ENCODE data around the gene AFDN.

Gene AFDN

DNA sequence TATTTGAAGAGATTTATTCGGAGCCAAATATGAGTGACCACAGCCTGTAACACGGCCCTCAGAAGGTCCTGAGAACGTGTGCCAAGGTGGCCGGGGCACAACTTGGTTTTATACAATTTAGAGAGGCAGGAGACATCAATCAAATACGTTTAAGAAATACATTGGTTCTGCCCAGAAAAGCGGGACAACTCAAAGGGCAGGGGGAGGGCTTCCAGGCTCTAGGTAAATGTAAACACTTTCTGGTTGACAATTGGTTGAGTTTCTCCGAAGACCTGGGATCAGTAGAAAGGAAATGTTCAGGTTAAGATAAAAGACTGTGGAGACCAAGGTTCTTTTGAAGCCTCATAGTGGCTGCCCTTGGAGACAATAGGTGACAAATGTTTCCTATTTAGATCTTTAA, 151.9 kb downstream of the AFDN start:
- no peak for DNase-seq (ENCODE audit: low read depth)

DNA sequence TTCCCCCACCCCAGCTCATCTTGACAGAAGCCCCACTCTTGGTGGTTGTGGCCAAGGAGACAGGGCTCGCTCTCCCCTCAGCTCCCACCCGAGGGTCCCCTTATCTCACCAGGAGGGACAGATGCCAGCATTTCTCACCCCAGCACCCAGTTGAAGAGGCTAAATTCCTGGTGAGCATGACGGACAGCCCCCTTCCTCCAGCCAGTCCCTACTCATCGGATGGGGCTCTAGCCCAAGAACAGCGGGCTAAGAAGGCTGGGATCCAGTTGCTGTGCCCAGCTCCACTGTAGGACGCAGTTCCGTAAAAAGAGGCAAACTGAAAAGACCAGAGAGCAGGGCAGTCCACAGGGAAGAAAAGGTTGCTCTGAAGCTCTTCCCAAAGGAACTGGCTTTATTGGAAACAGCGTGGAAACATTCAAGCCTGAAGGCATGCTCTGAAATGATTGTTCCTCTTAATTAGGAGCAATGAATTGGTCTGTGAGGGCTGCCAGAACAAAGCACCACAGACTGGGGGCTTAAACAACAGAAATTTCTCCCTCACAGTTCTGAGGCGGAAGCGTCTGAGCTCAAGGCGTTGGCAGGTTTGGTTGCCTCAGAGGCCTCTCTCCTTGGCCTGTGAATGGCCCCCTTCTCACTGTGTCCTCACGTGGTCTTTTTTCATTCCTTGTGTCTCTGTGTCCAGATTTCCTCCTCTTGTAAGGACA, 152.9 kb downstream of the AFDN start:
- DNase-seq (ENCODE audit: low read depth): no peak

DNA sequence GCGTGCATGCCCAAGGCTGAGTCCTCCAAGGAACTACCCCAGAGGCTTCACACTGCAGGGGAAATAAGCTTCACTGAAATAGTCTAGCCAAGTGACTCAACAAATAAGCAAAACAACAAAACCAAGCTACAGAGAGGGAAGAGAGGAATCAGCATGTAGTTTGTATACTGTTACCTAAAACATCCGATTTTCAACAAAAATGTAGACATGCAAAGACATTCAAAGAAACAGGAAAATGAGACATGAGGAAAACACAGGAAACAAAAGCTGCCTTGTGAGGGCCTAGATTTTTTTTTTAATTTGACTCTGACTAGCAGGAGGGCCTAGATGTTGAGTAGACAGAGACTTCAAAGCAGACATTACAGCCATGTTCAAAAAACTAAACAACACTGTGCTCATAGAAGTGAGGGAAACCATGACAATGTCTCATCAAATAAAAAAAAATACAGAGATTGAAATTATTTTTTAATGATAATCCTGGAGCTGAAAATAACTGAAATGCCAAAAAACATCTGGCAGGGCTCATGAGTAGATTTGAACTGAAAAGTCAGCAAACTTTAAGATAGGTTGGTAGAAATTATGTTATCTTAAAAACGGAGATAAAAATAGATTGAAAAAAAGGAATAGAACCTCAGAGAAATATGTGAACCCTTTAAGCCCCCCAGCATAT, 154.3 kb downstream of the AFDN start:
- DNase-seq (ENCODE audit: low read depth): no peak

DNA sequence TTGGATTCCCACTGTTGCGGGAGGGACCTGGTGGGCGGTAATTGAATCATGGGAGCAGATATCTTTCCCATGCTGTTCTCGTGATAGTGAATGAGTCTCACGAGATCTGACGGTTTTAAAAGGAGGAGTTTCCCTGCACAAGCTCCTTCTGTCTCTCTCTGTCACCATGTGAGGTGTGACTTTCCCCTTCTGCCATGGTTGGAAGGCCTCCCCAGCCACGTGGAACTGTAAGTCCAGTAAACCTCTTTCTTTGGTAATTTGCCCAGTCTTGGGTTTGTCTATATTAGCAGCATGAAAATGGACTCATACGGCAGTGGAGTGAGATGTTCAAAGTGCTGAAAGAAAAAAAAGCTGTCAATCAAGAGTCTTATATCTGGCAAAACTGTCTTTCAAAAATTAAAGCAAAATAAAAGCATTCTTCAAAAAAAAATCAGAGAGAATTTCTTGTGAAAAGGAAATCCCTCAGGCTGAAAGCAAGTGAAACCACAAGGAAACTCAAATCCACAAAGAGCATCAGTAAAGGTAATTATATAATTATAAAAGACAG, 155.3 kb downstream of the AFDN start:
- no peak for DNase-seq (ENCODE audit: low read depth)

DNA sequence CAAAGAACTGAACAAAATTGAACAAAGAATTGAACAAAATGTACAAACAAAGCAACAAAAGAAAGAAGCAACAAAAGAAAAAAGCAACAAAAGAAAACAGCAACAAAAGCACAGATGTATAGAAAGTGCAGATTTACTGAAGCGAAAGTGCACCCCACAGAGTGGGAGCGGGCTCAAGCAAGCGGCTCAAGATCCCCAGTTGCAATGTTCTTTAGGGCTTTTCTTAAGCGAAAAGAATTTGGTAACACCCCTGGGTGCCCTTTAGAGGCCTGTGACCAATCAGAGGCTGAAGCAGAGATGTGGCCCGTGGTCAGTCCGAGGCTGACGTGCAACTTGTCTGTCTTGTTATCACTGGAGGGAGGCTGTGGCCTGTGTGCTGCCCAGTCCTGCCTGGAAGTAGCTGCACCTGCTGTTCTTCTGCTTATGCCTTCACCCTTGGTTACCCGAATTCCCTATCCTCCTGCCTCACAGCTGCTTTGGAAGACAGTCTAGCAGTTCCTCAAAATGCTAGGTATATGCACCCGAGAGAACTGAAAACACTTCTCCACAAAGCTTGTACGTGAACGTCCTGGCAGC, 157.5 kb downstream of the AFDN start:
- no peak for DNase-seq (ENCODE audit: low read depth)

DNA sequence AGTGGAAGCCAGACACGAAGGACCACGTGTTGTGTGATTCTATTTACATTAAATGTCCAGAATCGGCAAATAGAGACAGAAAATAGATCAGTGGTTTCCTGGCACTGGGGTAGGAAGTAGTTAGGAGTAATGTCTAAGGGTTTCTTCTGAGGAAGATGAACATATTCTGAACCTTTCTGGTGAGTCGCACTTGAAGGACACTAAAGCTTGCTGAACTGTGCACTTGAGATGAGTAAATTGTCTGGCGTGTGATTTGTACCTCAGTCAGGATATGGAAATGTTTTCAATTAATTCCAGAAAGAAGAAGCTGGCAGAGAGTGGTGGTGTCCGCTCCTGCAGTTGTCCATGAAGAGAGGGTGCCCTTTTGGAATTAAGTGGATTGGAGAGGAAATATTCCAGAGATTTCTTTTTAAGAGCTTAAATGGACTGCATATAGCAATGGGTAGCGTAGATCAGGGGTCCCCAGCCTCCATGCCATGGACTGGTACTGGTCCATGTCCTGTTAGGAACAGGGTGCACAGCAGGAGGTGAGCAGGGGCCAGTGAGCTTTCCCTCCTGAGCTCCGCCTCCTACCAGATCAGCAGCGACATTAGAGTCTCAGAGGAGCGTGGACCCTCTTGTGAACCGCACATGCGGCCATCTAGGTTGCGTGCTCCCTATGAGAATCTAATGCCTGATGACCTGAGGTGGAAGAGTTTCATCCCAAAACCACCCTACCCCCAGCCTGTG, 158.3 kb downstream of the AFDN start:
- peak; percentile 18 for DNase-seq (ENCODE audit: low read depth)

DNA sequence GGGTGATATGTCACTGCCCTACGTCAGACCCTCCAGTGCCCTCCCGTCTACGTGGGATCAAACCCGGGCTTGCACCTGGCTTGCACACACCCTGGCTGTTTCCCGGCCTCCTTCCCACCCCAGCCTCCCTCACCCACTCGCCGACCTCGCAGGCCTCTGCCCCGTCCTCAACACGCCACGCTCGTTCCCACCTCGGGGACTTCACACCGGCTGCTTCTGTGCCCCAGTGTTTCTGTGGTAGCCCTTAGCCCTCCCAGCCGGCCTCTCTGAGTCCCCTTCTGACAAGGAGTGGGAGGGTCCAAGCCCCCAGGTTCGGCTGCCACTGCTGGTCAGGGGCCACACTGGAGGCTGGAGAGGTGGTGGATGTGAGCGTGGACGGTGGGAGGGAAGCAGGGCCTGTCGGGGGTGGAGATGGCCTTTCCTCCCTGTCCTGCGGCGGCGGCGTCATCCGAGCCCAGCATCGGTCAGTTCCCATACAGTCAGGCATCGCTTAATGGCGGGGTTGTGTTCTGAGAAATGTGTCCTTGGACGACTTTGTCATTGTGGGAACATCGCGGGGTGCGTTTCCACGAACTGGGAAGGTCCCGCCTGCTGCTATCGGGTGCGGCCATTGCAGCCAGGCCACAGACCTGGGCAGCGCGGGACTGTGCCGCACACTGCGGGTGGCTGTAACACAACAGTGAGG, 159.3 kb downstream of the AFDN start:
- DNase-seq (ENCODE audit: low read depth): no peak

DNA sequence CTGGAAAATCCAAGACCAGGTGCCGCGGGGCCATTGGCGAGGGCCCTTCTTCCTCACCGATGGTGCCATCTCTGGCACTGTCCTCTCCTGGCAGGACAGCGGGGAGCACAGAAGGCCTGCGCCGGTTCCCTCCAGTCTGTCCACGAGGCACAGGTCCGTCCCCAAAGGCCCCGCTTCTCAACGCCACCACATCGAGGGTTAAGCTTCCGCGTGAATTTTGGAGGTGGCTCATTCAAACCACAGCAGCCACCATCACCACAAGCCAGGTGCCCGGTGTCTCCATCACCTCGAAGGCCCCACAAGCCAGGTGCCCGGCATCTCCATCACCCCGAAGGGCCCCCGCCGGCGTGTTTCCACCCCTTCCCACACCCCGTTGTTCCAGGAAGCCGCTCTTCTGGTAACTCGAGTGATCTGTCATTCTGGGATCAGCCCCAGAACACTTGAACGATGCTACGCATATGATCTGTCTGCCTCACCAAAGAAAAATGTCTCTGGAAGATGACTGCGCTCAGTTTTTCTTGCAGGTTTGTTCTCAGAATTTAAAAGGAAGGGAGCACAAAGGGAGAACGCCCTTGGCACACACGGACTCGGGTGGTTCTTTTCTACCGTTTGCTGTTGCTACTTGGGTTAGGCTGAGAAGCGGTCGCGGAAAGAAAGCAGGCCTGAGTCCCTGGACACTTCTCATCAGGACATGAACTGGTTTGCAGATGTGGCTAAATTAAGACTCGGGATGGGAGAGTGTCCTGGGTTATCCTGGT, 160.9 kb downstream of the AFDN start:
- no peak for DNase-seq (ENCODE audit: low read depth)

DNA sequence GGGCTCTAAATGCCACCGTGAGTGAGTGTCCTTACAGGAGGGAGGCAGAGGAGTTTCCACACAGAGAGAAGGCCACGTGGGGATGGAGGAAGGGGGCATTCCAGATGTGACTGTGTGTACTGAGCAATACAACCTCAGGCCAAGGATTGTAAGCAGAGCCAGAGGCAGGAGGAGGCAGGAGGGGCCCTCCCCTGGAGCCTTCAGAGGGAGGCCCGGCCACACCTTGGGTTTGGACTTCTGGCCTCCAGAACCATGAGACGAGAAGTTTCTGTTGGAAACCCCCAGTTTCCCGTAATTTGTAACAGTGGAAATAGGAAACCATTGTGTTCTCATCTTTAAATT, 161.4 kb downstream of the AFDN start:
- no peak for DNase-seq (ENCODE audit: low read depth)

DNA sequence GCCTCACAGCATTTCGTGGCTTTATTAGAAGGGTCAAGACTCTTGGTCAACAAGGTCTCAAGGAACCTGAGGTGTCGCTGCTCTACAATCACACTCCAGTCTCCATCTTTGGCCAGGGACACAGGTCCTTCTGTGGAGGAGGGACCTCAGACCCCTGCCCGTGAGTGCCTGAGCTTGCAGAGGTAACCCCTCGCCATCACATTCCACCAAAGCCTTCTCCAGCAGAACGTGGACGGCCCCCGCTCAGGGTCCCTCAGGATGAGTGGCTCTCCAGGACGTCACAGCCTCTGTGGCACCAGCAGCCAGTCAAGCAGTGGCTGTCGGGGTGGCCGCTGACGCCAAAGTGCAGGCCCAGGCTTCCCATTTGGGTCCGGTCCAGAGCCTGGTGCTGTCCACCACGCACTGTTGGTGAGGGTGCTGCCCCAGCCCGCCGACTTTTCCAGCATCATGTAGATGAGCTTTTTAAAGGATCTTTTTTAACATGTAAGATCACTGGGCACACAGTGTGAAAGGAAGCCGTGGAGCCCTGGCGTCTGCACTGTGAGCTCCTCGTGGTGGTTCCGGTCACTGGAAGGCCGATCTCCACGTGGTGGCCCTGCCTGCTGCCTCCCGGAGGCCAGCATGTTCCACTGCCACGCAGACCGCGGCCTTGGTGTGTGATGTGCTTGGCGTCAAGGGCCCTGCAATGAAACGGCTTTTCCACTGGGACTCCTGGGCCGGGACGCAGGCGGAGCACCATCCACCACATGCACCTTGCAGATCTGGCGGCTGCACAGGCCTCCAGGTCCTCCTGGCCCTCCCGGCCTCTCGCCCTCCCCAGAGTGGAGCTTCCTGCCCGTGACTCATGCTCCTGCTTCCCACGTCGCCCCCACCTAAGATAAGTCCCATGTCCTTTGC, 162.5 kb downstream of the AFDN start:
- no peak for DNase-seq (ENCODE audit: low read depth)

DNA sequence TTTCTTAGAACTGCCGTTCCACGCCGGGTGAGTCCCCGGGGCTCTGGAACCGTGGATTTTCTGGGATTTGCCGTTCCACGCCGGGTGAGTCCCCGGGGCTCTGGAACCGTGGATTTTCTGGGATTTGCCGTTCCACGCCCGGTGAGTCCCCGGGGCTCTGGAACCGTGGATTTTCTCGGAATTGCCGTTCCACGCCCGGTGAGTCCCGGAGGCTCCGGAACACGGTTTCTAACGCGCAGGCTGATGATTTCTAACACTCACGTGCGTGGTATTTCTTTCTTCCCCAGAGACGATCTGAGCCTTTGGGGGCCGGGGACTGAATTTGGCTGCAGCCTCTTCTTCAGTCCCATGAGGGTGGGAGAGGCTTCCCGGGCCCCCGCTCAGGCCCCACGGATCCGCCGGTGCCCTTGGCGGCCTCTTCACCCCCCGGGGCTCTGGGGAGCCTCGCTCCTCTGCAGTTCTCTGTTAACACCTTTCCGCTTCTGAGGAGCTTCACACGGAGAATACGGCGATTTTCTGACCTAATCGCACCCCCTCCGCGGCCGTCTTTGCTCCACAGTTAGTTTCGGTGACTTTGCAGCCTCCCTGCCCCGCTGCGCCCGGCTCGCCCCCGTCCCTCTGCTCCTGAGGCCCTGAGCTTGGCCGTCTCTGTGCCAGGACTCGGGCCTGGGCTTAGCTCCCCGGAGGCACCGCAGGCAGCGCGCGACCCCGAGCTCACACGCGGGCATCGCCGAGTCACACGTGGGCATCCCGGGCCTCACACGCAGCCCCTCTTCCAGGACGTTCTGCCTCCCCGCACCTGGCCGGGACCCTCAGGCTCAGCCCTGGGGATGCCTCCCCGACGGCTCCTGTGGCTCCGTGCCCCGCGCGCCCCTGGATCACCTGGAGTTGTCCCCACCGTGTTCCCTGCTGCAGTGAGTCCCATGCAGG, 163.6 kb downstream of the AFDN start:
- no peak for DNase-seq (ENCODE audit: low read depth)

DNA sequence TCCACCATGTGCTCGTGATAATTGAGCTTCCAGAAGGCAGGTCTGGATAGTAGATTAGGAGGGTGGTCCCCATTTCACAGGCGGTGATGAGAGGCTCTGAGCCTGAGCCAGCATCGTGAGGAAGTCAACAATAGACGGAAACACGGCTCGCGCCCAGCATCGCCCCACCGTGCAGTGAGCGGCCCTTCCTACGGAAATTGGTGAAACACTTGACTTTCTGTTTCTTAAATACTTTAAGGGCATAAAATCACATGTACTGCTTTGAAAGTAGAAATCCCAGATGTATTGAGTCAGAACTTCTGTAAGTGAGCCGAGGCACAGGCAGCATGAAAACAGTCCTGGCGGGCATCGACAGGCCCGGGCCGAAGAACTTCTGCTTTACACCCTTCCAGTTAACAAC, 166.5 kb downstream of the AFDN start:
- DNase-seq (ENCODE audit: low read depth): no peak

DNA sequence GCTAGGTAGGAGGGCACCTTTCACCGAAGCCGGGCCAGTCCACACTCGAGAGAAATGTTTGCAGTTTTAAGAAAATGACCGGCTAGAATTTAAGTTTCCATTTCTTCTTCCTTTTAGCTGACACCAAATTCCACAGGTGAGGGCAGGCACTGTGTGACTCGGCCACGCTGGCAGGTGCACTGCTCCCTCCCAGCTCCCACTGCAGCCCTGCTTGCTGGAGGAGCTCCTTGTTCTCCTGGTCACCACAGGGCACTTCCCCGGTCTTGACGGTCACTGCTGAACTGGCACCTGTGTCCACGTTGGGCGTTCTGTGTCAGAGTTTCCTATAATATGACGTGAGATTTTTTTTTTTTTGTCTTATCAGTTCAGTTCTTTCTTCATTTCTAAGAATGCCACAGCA, 167.1 kb downstream of the AFDN start:
- DNase-seq (ENCODE audit: low read depth): no peak

DNA sequence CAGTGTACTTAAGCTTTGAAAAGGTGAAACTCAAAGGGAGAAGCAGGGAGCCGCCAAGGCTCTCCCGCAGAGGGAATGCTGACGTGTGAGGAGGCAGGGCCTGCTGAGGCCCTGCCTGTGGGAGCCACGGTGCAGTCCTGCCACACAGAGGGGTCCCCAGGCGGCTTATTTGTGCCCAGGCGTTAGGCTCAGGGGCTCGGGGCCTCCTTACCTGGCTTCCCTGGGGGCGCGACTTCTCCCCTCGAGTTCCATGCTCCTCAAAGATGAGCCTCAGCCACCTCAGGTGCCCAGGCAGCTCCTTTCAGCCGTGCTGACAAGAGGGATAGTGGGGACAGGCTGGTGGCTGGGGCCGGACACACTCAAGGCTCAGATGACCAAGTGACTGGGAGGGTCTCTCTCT, 168.6 kb downstream of the AFDN start:
- DNase-seq (ENCODE audit: low read depth): no peak

DNA sequence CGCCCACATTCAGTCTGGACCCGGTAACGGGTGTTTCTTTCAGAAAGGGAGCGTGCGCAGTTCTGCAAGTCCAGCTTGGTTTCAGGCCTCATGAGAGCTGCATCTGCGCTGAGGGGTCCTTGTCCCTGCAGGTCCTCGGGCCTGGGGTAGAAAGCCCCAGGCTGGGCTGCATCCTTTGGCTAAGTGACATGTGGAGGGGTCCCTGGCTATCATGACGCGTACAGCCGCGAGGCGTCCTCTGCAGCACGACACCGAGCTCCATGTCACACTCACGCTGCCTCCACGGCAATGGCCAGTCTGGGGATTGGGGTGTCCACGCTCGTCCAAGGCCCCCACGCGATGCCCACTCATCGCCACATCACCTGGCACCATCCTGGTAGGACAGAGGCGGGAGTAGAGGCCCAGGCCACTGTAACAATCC, 169.0 kb downstream of the AFDN start:
- DNase-seq (ENCODE audit: low read depth): no peak

DNA sequence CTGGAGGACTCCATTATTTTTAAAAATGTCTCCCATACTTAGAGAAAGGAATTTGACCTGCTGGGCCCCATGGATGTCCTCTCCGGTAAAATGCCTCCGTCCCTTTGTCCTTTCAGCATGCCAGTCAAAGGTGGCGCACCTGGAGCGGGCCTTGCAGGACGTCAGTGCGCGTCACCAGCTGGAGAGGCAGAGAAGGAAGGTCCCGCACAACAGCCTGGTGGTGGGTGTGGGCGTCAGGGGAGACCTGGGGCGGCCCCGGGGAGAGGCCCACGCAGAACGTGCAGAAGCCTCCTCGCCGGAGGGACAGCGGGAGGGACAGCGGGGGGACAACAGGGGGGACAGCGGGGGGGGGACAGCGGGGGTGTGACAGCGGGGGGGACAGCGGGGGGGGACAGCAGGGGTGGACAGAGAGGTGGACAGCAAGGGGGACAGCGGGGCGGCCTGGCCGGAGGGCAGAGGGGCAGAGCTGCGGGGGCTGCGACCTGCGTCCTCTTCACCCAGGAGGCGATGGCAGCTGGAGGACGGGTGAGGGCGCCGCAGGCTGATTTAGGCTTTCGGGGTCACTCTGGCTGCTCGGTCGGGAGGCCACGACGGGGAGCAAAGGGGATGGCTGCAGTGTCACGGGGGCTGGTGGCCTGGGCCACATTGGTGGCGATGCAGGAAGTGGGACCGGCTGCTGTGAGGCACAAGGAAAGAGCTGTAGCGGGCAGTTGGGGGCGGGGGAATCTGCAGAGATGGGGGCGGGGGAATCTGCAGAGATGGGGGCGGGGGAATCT, 169.9 kb downstream of the AFDN start:
- DNase-seq (ENCODE audit: low read depth): no peak

DNA sequence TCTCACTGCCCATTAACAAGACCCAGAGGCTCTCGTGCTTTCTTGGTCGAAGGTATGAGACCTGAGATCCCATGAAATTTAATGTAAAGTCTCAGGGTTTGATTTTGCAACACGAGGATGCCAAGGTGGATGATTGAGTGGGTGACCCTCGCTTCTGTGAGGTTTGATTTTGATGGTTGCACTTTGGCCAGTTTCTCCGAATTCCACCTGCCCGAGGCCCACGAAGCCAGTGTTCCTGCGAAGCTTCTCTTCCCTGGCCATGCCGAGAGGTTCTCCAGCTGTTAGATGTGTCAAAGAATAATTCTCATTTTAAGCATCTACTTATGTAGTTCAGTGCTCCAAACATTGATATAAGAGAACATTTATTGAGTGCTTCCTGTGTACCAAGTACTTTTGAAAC, 170.9 kb downstream of the AFDN start, which contains the start of gene KIF25:
KIF25 (plus strand) TSS at position 30 of the 400 bp plus-strand sequence. CDS start 31,915 bp downstream, outside the sequence.
- no peak for DNase-seq (ENCODE audit: low read depth)

DNA sequence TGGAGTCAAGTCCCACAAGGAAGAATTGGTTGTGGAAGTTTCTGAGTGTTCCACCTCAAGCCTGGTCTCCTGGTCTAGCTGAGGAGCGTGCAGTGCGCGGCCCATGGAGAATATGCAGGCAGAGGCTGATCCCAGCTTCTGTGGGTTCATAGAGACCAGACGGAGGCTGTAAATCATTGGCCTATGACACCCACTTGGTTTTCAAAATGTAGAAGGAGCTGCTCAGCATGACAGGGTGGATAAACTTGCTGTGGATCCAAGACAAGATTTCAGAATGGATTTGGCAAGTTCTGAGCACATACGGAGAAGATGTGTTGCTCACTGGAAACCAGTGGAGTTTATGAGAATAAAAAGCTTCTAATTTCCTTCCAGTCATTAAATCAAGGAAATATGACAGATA, 171.5 kb downstream of the AFDN start:
- DNase-seq (ENCODE audit: low read depth): peak; percentile 90
